ENCODE data around the gene TMEM218.

- TF ChIP-seq CTCF (conservative IDR thresholded peaks at IDR 0.05; ENCODE audit: low read length), result no peak
- no peak for TF ChIP-seq EZH2phosphoT487 (IDR thresholded peaks at IDR 0.05; ENCODE audit: borderline replicate concordance)
Observed at GRCh38 chr11:125147280-125147679, 35.9 kb upstream of the TMEM218 start.

All from Loucy (cell line).